Renal cortex interstitium (tissue), 11 donors: ENCODE results near the gene MRPL2. TPM values are rescaled to one million over a fixed set of nuclear protein-coding genes. Genes with fewer than 3 reads are reported as not detected.

Experiments used
- DNase-seq, 11 donors: peaks; one replicate each; pipeline ENCODE4 v3.0.0-alpha.2; 2013; ENCODE audit warnings: low read depth in 9 of 11, low spot score in 4 of 11; ENCODE audit errors: extremely low read depth in 1 of 11
- polyA plus RNA-seq, 3 donors: library from polyadenylated mRNA; unstranded; fragments of 120-200 nt; gene quantifications; one replicate each; pipeline ENCODE4 v1.2.1, GENCODE V29; 2013; ENCODE audit not compliant: insufficient read length in 3 of 3

The MRPL2 gene
- polyA plus RNA-seq, 3 donors: 46.8 to 73.4 (median 64.4) TPM

DNA sequence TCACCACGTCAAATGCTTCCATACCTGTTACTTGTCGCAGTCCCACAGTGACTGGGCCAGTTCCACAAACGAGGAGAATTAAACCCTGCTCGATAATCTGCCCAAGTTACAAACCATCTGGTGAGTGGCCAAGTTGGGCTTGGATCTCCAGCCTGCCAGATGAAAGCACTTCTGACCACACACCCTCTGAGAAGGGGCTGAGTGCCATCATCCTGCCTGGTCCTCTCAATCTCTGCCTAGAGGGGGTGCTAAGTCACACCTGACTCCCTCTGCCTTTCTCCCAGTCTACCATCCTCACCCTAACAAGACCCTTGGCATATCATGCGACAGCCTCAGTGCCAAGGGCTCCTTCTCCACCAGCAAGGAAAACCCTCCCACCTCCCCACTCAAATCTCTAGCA lies 22.0 kb downstream of the MRPL2 start:
- DNase-seq: no peak

DNA sequence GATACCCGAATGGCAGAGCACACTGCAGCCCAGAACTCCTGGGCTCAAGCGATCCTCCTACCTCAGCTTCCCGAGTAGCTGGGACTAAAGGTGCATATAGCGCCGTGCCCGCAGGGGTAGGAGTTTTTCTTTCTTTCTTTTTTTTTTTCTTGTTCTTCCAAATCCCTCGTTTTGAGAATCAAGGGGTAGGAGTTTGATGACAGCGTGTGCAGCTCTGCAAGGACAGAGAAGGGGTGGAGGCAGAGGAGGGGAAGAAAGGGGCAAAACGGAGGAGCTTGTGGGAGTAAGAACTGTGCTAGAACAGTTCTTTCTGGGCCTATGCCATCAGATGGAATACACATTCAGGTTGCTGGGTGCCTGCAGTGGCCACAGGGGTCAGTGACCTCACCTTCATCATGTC lies 22.5 kb downstream of the MRPL2 start:
- DNase-seq: no peak

DNA sequence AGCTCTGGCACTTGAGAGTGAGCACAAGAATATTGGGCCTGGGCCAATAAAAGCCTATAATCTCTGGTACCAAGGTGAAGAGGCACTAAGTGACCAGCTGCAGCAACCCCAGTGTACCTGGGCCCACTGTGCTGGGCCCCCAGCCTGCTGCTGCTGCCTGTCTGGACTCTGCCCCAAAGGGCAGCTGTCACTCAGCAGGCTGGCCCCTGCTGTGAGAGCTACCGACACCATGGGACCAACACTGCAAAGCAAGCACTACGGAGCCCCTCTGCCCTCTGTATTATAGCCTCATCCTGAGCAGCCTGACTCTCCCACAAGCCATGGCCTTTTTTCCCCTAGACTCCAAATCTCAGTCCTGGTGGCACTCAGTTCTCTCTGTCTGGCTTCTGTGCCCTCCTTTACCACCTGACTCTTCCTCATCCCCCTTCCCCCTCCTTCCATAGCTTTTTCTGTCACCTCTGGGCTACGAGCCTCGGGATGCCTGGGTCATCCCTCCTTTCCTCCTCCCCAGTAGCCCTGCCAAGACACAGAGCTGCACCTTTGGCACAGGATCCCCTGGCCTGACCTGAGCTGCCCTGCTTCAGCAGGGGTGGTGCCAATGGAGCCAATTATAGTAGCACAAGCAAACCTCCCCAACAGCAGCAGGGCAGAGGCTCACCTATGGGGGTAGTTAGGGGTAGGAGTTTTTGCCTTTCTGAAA lies 23.6 kb downstream of the MRPL2 start:
- no peak for DNase-seq

DNA sequence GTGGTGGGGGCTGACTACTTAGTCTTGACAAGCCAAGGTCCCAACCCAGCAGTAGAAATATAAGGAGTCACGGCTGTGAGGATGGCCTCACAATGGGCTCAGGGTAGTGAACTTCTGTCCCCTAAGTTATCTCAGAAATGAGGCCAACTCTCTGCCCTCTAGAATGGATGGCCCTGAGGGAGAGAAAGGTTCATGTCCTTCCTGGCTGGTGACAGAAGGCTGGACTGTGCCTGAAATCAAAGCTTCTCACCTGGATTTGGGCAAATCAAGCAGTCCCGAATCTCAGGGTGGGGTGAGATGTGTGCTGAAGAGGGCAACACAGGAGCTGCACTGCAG lies 25.1 kb downstream of the MRPL2 start:
- DNase-seq: no peak

GRCh38 chr6:43033496-43034189 lies 25.6 kb downstream of the MRPL2 start:
- no peak for DNase-seq

DNA sequence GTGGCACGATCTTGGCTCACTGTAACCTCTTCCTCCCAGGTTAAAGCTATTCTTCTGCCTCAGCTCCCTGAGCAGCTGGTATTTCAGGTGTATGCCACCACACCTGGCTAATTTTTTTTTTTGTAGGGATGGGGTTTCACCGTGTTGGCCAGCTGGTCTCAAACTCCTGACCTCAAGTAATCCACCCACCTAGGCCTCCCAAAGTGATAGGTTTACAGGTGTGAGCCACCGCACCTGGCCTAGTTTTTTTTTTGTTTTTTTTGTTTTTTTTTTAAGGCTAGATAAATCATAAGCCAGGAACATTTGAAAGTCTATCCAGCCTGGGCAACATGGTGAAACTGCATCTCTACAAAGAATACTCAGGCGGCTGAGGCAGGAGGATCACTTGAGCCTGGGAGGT lies 26.9 kb downstream of the MRPL2 start:
- DNase-seq: no peak

DNA sequence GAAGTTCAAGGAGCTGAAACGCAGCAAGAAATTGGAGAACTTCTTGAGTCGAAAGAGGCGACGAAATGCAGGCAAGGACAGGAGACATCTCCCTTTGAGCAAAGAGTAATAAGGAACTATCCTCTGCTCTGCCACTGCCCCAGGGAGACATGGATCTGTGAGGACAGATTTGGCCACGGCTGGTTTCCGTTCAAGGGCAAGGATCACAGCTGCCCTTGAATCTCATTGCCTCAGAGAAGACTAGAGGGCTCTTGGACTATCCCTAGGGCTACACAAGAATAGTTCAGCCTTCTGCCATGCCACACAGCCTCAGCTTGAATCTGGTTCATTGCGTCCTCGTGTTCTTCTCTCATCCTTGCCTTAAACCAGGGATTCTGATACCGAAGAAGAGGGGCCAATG lies 30.1 kb downstream of the MRPL2 start:
- DNase-seq: no peak

GRCh38 chr6:43026365-43026764 lies 32.9 kb downstream of the MRPL2 start:
- DNase-seq: no peak

GRCh38 chr6:43024436-43024835 lies 34.8 kb downstream of the MRPL2 start:
- no peak for DNase-seq

DNA sequence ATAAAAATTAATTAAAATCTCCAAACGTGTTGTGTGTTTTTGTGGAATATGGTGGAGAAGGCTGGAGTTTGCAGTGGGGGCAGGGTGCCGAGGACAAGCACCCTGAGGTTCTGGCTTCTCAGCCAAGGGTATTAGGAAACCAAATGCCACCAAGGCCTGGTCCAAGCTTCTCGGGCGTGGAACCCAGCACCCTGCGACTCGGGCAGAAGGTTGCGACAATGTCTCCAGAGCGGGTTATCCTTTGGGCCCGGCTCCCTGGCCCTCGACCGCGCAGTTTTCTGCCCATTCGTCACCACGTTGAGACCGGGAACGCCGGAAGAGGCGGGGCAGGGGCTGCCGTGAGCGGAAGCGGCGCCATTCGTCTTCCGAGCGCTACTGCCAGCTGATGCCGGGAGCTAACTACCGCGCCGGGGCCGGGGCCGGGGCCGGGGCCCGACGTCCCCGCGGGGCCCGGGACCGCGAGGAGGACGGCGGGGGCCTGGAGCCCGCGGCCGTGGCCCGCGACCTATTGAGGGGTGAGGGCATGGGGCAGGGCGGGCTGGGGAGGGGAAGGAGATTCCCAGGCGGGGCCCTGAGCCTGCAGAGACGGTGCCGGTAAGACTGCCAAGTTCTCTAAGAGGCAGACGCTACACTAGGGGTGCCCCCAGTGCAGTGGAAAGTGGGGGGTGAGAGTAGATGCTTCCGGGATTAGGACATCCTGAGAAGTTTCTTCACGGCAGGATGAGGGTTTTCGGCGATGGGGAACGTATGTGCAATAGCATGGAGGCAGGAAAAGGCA lies 37.8 kb downstream of the MRPL2 start, which contains the start of gene RRP36:
Gene RRP36 (plus strand): TSS at position 354 of the 778 bp plus-strand sequence. CDS start 32 bp downstream, at position 386.
- DNase-seq: peak in 10 of 11 donors; percentile 13 to 71 (median 60)

DNA sequence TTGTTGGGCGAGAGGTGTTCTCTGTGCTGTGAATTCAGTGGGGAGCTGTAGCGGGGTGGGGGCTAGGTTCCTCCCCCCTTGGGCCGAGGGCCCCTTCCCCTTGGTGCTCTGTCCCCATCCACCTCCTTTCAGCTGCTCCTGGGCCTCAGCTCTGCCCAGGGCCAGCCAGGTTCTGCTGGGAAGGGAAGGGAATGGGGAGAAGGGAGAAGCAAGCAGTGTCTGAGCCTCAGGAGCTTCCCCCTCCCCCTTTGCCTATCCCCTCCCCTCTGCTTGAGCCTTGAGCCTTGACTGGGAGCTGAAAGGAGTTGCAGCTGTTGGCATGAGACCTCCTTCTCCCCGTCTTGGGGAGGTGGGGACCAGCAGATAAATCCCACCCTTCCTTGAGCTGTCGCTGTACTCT lies 38.4 kb downstream of the MRPL2 start:
- peak in 6 of 11 donors; percentile 25 to 54 (median 36) for DNase-seq

DNA sequence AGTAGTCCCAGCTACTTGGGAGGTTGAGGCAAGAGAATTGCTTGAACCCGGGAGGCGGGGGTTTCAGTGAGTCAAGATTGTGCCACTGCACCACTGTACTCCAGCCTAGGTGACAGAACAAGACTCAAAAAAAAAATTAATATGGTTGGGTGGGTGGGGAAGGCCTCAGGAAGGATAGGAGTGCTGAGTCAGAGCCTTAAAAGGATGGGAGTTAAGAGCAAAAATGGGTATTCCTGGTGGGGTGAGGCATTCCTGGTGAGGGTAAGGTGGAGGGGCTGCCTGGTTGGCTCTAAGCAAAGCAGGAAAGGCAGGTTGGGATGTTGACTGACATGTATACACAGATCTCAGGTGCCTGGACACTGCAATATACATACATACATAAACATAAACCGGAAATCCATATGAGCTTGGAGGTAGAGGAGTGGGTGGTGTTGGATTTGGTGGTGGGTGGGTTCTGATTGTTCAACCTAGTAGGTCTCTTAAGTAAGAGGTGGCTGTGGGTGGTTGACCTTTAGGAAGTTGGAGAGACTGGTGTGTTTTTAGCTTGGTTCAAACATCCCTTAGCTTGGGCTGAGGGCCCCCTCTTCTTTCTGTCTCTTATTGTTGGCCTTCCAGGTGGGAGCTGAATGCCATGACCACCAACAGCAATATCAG lies 39.1 kb downstream of the MRPL2 start:
- no peak for DNase-seq

DNA sequence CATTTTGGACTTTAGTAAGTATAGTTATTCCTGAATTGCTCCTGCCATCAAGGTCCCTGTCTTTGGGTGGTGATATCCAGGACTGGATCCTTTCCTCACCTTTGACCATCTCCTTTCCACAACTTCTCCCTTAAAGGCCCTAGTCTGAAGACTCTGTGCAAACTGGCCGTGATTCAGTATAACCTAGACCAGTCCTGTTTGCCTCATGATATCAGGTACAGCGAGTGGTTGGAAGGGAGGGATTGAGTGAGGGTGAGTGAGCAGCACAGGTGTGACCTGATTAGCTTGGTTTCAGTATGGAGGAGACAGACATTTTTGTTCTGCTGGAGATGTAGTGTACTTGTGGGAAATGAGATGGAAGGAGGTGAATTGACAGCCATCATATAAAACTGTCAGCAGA lies 40.1 kb downstream of the MRPL2 start:
- DNase-seq: no peak

DNA sequence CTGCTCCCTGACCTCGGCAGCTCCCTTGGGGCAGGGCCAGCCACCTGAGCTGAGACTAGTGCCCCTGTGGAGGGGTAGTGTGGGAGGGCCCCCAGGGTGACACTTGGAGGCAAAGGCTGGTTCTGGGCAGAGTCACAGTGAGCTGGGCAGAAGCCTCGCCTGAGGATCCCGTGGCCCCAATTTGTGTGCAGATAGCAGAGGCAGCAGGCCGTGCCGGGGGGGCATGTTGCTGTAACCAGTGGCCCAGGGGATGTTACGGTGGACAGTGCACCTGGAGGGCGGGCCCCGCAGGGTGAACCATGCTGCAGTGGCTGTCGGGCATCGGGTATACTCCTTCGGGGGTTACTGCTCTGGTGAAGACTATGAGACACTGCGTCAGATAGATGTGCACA lies 42.3 kb downstream of the MRPL2 start:
- DNase-seq: no peak

- DNase-seq: no peak
Observed at GRCh38 chr6:43016176-43016942, 42.9 kb downstream of the MRPL2 start.

GRCh38 chr6:43014434-43014909 lies 44.8 kb downstream of the MRPL2 start:
- DNase-seq: no peak

DNA sequence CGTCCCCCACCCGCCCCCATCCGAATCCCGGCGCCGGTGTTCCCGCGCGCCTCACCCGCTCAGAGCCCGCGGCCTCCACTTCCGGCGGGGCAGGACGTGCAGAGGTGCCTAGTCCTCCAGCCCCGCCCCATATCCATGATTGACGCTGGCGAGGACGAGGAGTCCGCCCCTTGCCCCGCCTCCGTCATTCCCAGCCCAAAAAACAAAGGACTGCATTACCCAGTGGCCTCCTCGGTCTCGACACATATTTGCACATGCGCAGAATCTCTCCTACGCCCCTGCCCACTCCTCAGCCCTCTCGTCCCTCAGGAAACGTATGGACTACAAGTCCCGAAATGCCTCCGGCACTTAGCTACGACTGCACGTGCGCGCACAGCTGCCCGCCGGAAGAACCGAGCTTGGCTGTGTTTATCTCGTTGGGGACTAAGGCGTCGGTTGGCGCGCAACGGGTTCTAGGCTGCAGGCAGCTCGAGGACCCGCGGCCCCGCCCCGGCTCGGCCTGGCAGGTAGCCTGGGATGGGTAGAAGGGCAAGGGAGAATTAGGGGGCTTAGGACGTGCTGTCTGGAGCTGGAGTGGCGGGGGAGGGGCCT lies 45.3 kb downstream of the MRPL2 start, which contains the start of the genes KLHDC3 and MEA1:
Gene KLHDC3 (plus strand): TSS at position 407 of the 591 bp plus-strand sequence. CDS start 2,944 bp downstream, outside the sequence.
Gene MEA1 (minus strand): TSS at position 104 of the 591 bp plus-strand sequence. CDS start 133 bp downstream, outside the sequence.
- peak; percentile 97 to 100 (median 99) for DNase-seq
